HG02884 (cell line): ENCODE results near the gene LRPPRC.
A peak's percentile ranks its signal among the peaks of the same experiment; 100 is the strongest.
"Not testable (repeated sequence)": the region's sequence is repeated elsewhere in the genome, so short reads cannot be mapped to it uniquely, and the experiment has no call there.

ENCODE experiments used
- ATAC-seq: cut with Tn5 transposase; IDR thresholded peaks from one replicate; pipeline ENCODE4 v1.9.1; 2021; ENCODE audit warnings: mild to moderate bottlenecking, moderate library complexity; ENCODE audit not compliant: unreplicated experiment

Gene LRPPRC

DNA sequence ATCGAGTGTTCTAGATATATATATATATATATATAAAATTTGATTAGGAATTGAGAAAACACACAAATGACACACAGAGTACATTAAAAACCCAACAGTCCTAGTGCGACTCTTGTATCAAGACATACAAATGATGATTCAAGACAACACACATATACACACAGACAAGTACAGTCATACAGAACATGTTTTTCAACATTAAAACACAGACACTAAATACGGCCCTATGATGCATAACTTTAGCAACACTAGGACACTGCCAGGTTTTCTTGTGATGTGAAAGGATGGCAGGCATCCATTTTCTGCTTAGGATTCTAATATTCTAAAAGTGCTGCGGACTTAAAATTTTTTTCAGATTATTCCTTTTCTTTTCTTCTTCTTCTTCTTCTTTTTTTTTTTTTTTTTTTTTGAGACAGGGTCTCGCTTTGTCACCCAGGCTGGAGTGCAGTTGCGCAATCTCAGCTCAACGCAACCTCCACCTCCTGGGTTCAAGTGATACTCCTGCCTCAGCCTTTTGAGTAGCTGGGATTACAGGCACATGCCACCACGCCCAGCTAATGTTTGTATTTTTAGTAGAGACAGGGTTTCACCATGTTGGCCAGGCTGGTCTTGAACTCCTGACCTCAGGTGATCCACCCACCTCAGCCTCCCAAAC lies 84.5 kb downstream of the LRPPRC start:
- not testable (repeated sequence) for ATAC-seq

DNA sequence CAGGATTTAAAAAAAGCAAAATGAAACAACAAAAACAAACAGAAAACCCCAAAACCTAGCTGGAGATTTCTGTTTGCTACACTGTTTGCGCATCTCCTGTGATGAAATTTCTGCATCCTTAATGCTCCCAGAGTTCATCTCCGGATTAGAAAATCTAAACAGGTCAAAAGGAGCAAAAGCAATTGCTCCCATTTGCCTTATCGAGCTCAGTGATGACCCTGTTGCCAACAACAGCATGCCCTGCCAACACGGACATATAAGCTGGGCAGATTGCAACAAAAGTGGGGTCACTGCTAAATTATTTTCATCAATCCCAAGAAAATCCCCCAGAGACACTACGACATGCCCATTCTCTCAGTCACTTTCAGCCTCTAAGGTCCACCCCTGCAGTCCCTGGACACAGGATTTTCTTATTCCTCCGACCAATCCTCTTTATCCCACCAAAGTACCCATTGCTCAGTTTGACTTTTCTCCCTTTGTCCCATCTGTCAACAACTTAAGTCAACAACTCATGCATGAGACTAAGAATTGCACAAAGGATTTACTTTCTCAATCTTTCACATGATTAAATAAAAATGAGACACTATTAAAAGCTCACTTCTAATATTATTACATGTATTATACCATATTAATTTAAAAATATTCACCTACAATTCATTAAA lies 89.2 kb downstream of the LRPPRC start:
- ATAC-seq = no peak

- no peak for ATAC-seq
Observed at GRCh38 chr2:43905871-43906270, 89.9 kb downstream of the LRPPRC start.

GRCh38 chr2:43905371-43905803 lies 90.4 kb downstream of the LRPPRC start:
- peak; percentile 42 for ATAC-seq

GRCh38 chr2:43899589-43899988 lies 96.2 kb downstream of the LRPPRC start:
- ATAC-seq = no peak

DNA sequence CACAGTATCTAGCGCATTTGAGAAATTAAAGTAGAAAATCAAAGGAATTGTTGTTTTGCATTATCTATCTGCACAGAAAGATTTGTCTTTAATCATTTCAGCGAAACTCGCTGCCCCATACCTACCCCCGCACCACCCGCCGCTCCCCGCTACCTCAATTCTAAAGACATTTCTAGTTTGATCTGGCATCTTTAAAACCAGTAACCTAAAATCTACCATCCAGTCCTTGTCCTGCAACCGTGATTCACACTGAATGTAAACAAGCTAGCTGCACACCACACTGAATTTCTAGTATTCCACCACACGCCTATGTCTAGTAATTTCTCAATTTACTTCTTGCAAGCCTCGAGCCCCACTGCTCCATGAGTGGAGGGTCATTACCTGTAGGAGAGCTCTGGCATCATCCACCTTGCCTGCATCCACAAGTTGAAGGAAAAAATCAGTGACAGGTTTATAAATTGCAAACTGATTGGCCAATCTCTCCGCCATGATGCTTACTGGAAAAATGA lies 96.9 kb downstream of the LRPPRC start:
- no peak for ATAC-seq

DNA sequence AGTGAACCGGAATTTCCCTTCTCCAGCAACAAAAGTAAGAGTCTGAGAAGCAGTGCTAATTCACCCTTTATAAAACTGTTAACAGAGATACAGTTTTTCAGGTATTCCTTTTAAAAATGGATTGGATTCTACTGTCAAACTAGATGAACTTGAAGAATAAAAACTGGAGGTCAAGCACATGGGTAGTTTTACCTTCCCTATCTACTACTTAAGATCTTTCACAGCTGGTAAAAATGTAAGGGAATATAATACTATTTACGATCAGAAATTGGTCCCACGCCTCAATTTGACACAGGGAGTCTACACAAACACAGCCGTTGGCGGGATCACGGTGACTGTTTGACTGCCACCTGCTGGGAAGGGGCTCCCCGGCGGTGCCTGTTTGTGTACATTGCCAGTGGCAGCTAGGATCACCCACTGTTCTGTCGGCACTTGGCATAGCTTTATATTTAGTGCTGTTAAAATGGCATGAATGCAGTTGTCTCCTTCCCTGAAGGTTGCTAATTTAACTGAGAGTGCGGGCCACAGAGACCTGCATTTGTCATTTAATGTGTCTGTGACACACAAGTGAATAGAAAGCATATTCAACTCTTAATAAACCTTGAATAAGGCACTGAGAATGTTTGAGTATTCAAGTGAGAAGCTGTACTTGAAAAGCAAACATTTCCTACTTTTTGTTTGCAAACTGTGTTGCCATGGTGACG lies 97.5 kb downstream of the LRPPRC start:
- ATAC-seq = no peak

- no peak for ATAC-seq
Observed at GRCh38 chr2:43897492-43897891, 98.3 kb downstream of the LRPPRC start.

GRCh38 chr2:43896906-43897305 lies 98.9 kb downstream of the LRPPRC start:
- ATAC-seq = no peak

DNA sequence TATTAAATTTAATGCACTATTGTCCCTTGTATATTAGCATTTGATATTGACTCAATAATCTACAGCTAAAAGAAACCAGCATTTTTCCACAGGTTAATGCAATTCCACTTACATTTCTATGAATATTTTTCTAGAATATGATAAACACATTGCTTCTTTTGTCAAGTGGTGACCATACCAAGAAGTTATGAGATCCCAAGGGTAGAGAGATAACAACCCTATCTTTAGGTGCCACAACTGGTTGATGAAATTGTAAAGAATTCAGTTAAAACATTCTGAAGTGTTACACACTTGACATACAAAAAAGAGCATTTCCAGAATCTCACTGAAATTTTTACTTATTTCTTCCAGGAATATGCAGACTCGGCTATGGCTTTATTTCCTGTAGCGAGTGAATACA lies 101.0 kb downstream of the LRPPRC start:
- no peak for ATAC-seq

GRCh38 chr2:43890855-43891254 lies 104.9 kb downstream of the LRPPRC start:
- no peak for ATAC-seq

- no peak for ATAC-seq
Observed at GRCh38 chr2:43889416-43889815, 106.4 kb downstream of the LRPPRC start.

DNA sequence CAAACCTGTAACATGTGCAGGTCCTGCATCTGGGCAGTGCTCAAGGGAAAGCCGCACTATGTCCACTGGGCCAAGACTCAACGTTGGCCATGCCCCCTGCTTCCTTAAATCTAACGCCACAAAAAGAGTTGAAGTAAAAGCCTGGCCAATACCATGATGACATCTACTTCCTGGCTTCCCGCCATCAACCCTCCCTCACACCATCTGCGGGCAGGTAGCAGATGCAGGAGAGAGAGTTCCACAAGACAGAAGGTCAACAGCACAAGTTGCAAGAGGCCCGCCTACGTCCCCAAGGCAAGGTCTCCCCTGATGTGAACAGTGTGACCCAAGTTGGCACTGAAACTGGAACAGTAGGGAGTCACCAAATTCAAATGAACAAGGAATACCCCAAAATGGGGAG lies 108.6 kb downstream of the LRPPRC start:
- ATAC-seq = no peak

DNA sequence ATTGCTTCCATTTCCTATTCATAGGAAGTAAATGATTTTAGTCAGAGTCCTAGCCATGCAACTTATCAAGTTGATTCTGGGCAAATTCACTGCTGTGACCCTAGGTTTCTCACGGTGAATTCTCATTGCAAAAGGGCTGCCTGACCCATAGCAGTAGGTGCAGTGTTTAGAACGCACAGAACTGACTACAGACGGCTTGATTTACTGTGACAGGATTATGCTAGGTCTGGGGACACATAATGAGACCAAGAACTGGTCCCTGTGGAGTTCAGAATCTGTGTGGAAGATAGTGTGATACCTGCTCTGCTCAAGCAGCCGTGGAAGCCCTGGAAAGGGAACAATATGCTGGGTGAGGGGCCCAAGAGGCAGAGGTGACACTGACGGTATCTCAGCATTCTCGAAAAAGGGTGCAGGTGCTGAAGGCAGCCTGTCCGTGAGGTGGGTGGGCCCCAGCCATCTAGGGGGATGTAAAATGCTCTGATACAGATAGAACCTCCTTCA lies 110.6 kb downstream of the LRPPRC start:
- no peak for ATAC-seq

GRCh38 chr2:43884689-43885088 lies 111.1 kb downstream of the LRPPRC start:
- no peak for ATAC-seq

DNA sequence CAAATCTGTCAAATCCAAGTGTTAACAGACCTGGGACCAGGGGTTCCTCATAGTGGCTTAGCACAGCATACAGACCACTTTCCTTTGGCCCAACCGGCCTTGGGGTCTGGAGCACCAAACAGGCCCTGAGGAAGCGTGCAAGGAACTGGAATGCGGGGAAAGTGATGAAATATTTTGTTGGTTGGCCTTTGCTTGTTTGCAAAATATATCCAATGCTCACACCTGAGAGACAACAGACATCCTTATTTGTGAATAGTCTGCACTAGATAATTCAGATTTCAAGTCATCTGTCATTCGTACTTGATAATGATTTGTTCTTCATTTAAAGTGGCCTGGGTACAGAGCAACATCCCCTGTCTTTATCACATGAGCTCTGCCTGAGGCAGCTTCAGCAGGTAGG lies 113.5 kb downstream of the LRPPRC start:
- ATAC-seq = no peak

- no peak for ATAC-seq
Observed at GRCh38 chr2:43880952-43881351, 114.8 kb downstream of the LRPPRC start.

DNA sequence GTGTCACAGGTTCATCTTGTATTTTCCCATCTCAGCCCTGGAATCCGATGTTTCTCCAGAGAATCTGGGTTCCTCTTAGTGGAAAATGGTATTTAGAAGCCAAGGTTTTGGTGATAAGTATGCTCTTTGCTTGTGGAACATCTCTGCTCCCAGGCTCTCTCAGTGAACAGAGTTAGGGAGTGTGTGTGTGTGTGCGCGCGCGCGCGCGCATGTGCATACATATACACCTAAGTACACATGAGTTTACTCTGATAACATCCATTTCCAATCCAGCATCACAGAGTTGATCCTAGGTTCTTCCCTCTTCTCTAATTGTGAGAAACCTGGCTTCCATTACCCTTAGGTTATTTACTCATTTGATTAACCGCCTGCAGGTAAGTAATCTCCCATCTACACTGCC lies 115.3 kb downstream of the LRPPRC start:
- ATAC-seq = no peak

GRCh38 chr2:43879261-43879660 lies 116.5 kb downstream of the LRPPRC start:
- ATAC-seq = no peak

DNA sequence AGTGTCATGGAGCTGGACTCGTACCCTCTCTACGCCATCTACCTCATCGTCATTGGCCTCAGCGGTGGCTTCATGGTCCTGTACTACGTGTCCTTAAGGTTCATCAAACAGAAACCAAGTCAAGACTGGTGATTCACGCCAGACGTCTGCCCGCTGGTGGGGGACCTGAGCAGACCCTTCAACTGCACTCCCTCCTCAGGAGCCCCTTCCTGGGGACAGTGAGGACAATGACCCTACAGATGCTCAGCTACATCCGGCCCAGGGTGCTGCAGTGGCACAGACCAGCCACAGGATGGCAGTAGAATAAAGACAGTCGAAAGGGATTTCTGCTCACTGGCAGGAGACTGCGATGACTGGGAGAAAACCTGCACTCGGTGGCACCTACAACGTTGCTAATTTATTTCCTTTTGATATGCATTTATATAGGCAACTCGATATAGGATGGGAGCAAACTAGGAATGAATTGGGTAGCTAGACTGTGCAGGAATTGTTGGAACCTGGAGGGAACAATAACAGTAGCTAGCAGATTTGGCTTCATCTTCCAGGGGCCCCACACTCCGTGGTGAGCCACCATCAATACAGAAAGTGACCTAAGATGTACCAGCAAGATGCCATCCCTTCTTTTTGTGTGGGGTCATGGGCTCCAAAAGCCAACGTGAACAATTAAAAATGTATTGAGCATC lies 117.9 kb downstream of the LRPPRC start:
- ATAC-seq = no peak

- ATAC-seq = no peak
Observed at GRCh38 chr2:43874776-43875451, 120.9 kb downstream of the LRPPRC start.
